ENCODE data around the gene MPV17L2. TPM values are rescaled to one million over a fixed set of nuclear protein-coding genes. Genes with fewer than 3 reads are reported as not detected.

Gene MPV17L2
- total RNA-seq, 2 experiments from 2014 or later: 9.2 to 10.9 TPM

DNA sequence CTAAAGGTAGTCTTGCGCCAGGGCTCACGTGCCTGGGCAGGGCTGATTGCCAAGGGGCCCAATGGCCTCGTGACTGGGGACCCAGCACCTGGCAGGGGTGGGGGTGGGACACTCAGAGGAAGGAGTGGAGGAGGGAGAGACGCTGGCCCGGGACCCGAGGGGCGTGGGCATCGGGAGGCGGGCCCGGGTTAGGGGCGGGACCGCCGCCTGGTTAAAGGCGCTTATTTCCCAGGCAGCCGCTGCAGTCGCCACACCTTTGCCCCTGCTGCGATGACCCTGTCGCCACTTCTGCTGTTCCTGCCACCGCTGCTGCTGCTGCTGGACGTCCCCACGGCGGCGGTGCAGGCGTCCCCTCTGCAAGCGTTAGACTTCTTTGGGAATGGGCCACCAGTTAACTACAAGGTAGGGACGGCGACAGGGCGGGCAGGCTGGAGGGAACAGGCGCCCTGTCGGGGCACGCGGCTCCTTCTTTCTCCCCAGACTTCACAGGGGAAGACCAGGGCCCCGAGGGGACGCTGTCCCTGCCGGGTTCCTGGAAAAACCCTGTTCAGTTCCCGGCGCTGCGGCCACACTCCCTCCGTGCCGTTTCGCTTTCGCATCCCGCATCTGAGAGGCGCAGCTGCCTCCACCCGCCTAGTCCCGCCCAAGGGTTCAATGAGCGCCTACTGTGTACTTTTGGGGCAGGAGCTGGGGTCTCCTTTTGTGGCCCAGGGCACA, 19.3 kb upstream of the MPV17L2 start, which contains the start of gene IFI30:
Gene IFI30 (plus strand): TSS at position 242 of the 717 bp plus-strand sequence. CDS start 29 bp downstream, at position 271.
- peaks cover 29% of the 10 kb centered on the region for H3K4me1 Mint-ChIP-seq (ENCODE audit: low read depth)
- peak within 1 kb of the TSS; percentile 86 for H3K27ac Mint-ChIP-seq
- H3K9me3 Mint-ChIP-seq (ENCODE audit: insufficient read depth): no peaks in the 10 kb centered on the region
- H3K36me3 Mint-ChIP-seq (ENCODE audit: low read depth): peaks cover 28% of the 10 kb centered on the region
- peak; percentile 83 for ATAC-seq
- peak; percentile 72 for DNase-seq
- ChIA-PET CTCF (interaction anchor here (0.7 to 1.3 kb wide), 6 partner anchors 8 to 61 kb away, joined by 3 to 10 read pairs (median 3); partner anchors contain the start of genes MPV17L2 and PIK3R2), POLR2A (interaction anchor here (0.5 to 1.2 kb wide), 3 partner anchors 16 to 266 kb away, joined by 3 to 4 read pairs (median 3); no protein-coding TSS in a partner anchor)
- no peaks in the 10 kb centered on the region for H3K27me3 Mint-ChIP-seq (ENCODE audit: low read depth)
- peak within 1 kb of the TSS; percentile 89 for H3K4me3 Mint-ChIP-seq

- H3K36me3 Mint-ChIP-seq (ENCODE audit: low read depth): peaks cover 31% of the 10 kb centered on the region
- no peak overlapping the region for H3K27ac Mint-ChIP-seq
- DNase-seq (no peak), ATAC-seq (no peak)
- peak overlapping the region; percentile 89 for H3K4me3 Mint-ChIP-seq
- POLR2A ChIA-PET: no interaction called here
- H3K27me3 Mint-ChIP-seq (ENCODE audit: low read depth): no peaks in the 10 kb centered on the region
- CTCF ChIA-PET: interaction anchor here (0.6 to 1.5 kb wide), 3 partner anchors 13 to 154 kb away, joined by 3 read pairs; no protein-coding TSS in a partner anchor
- peaks cover 29% of the 10 kb centered on the region for H3K4me1 Mint-ChIP-seq (ENCODE audit: low read depth)
- H3K9me3 Mint-ChIP-seq (ENCODE audit: insufficient read depth): no peaks in the 10 kb centered on the region
Measured at GRCh38 chr19:18174983-18175382, 18.0 kb upstream of the MPV17L2 start.

- ChIA-PET POLR2A (no interaction called here), CTCF (interaction anchor here (1.2 to 1.5 kb wide), 2 partner anchors 15 to 75 kb away, joined by 5 read pairs; no protein-coding TSS in a partner anchor)
- Mint-ChIP-seq H3K4me1 (ENCODE audit: low read depth) (peaks cover 29% of the 10 kb centered on the region), H3K27me3 (ENCODE audit: low read depth) (no peaks in the 10 kb centered on the region), H3K9me3 (ENCODE audit: insufficient read depth) (no peaks in the 10 kb centered on the region), H3K4me3 (no peak overlapping the region), H3K27ac (no peak overlapping the region), H3K36me3 (ENCODE audit: low read depth) (peaks cover 31% of the 10 kb centered on the region)
- ATAC-seq (no peak), DNase-seq (no peak)
Measured at GRCh38 chr19:18176367-18177310, 16.4 kb upstream of the MPV17L2 start.

GRCh38 chr19:18179957-18180356, 13.1 kb upstream of the MPV17L2 start:
- CTCF ChIA-PET: interaction anchor here (1.4 to 1.8 kb wide), 2 partner anchors 72 to 208 kb away, joined by 3 to 6 read pairs; no protein-coding TSS in a partner anchor
- H3K9me3 Mint-ChIP-seq (ENCODE audit: insufficient read depth): no peaks in the 10 kb centered on the region
- H3K4me3 Mint-ChIP-seq: no peak overlapping the region
- POLR2A ChIA-PET: no interaction called here
- peaks cover 7% of the 10 kb centered on the region for H3K4me1 Mint-ChIP-seq (ENCODE audit: low read depth)
- H3K27me3 Mint-ChIP-seq (ENCODE audit: low read depth): no peaks in the 10 kb centered on the region
- peaks cover 25% of the 10 kb centered on the region for H3K36me3 Mint-ChIP-seq (ENCODE audit: low read depth)
- no peak for ATAC-seq
- no peak overlapping the region for H3K27ac Mint-ChIP-seq
- DNase-seq: no peak

DNA sequence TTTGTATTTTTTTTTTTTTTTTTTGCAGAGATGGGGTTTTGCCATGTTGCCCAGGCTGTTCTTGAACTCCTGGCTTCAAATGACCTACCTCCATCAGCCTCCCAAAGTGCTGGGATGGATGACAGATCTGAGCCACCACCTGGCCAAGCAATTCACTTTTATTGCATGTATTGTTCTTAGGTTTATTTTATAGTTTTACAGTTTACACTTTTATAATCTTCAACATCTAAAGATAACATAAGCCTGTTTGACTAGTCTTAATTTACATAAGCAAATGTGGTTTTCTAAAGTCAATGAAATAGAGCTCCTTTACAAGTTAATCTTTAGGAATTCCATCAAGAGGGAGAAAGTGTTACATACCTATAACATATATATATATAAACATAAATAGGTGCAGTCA, 9.5 kb upstream of the MPV17L2 start:
- CTCF ChIA-PET: interaction anchor here (1.3 kb wide), 1 partner anchor 69 kb away, joined by 3 read pairs; no protein-coding TSS in a partner anchor
- peaks cover 4% of the 10 kb centered on the region for H3K36me3 Mint-ChIP-seq (ENCODE audit: low read depth)
- POLR2A ChIA-PET: interaction anchor here (1.2 kb wide), 1 partner anchor 9 kb away, joined by 5 read pairs; the partner anchor contains the start of gene MPV17L2
- no peak overlapping the region for H3K4me3 Mint-ChIP-seq
- DNase-seq (no peak), ATAC-seq (no peak)
- no peaks in the 10 kb centered on the region for H3K4me1 Mint-ChIP-seq (ENCODE audit: low read depth)
- no peaks in the 10 kb centered on the region for H3K27me3 Mint-ChIP-seq (ENCODE audit: low read depth)
- H3K27ac Mint-ChIP-seq: no peak overlapping the region
- H3K9me3 Mint-ChIP-seq (ENCODE audit: insufficient read depth): no peaks in the 10 kb centered on the region

- no peak for DNase-seq
- ChIA-PET POLR2A (interaction anchor here (1.5 kb wide), 1 partner anchor 95 kb away, joined by 3 read pairs; no protein-coding TSS in a partner anchor), CTCF (interaction anchor here (0.7 to 1.4 kb wide), 3 partner anchors 94 to 239 kb away, joined by 3 to 5 read pairs (median 4); no protein-coding TSS in a partner anchor)
- Mint-ChIP-seq H3K27ac (no peak overlapping the region), H3K4me3 (no peak overlapping the region), H3K27me3 (ENCODE audit: low read depth) (no peaks in the 10 kb centered on the region), H3K4me1 (ENCODE audit: low read depth) (no peaks in the 10 kb centered on the region), H3K9me3 (ENCODE audit: insufficient read depth) (no peaks in the 10 kb centered on the region), H3K36me3 (ENCODE audit: low read depth) (no peaks in the 10 kb centered on the region)
- no peak for ATAC-seq
Measured at GRCh38 chr19:18185538-18185937, 7.5 kb upstream of the MPV17L2 start.

DNA sequence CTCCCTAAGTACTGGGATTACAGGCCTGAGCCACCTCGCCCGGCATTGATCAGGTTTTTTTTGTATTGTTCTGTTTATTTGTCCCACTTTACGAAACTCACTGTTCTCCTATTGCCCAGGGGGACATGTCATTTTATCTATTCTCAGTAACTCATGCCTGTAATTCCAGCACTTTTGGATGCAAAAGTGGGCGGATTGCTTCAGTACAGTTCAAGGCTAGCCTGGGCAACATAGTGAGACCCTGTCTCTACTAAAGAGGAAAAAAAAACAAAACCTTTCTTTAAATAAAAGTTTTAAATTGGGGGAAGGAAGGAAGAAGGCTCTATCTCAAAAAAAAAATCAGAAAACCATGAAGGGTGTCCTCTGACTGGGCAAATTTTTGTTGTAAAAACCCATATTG, 2.7 kb upstream of the MPV17L2 start:
- no peak for DNase-seq
- no peak for ATAC-seq
- Mint-ChIP-seq H3K4me1 (ENCODE audit: low read depth) (peaks cover 26% of the 10 kb centered on the region), H3K27me3 (ENCODE audit: low read depth) (no peaks in the 10 kb centered on the region), H3K9me3 (ENCODE audit: insufficient read depth) (no peaks in the 10 kb centered on the region), H3K27ac (no peak overlapping the region), H3K4me3 (no peak overlapping the region), H3K36me3 (ENCODE audit: low read depth) (peaks cover 3% of the 10 kb centered on the region)
- ChIA-PET CTCF (interaction anchor here (5.4 kb wide), 1 partner anchor 13 kb away, joined by 49 read pairs; the partner anchor contains the start of gene RAB3A), POLR2A (interaction anchor here (1.2 kb wide), 1 partner anchor 16 kb away, joined by 3 read pairs; no protein-coding TSS in a partner anchor)

GRCh38 chr19:18191640-18192062, 1.4 kb upstream of the MPV17L2 start:
- peak overlapping the region; percentile 93 for H3K27ac Mint-ChIP-seq
- POLR2A ChIA-PET: interaction anchor here (1.0 to 1.9 kb wide), 4 partner anchors 9 to 89 kb away, joined by 3 to 7 read pairs (median 6); partner anchors contain the start of genes JUND and RAB3A
- no peak for DNase-seq
- H3K4me1 Mint-ChIP-seq (ENCODE audit: low read depth): peaks cover 26% of the 10 kb centered on the region
- H3K4me3 Mint-ChIP-seq: peak overlapping the region; percentile 90
- H3K9me3 Mint-ChIP-seq (ENCODE audit: insufficient read depth): no peaks in the 10 kb centered on the region
- H3K27me3 Mint-ChIP-seq (ENCODE audit: low read depth): no peaks in the 10 kb centered on the region
- CTCF ChIA-PET: interaction anchor here (0.7 to 5.4 kb wide), 21 partner anchors 10 to 225 kb away, joined by 3 to 55 read pairs (median 5); partner anchors contain the start of genes IFI30, JUND, LSM4 and PIK3R2
- no peak for ATAC-seq
- peaks cover 8% of the 10 kb centered on the region for H3K36me3 Mint-ChIP-seq (ENCODE audit: low read depth)

- Mint-ChIP-seq H3K4me1 (ENCODE audit: low read depth) (peaks cover 26% of the 10 kb centered on the region), H3K9me3 (ENCODE audit: insufficient read depth) (no peaks in the 10 kb centered on the region), H3K4me3 (peak overlapping the region; percentile 90), H3K27ac (peak overlapping the region; percentile 93), H3K36me3 (ENCODE audit: low read depth) (peaks cover 8% of the 10 kb centered on the region), H3K27me3 (ENCODE audit: low read depth) (no peaks in the 10 kb centered on the region)
- no peak for ATAC-seq
- ChIA-PET CTCF (interaction anchor here (0.6 to 5.4 kb wide), 19 partner anchors 10 to 334 kb away, joined by 3 to 55 read pairs (median 7); partner anchors contain the start of genes IFI30, JUND, PIK3R2 and RAB3A), POLR2A (interaction anchor here (0.6 to 3.2 kb wide), 4 partner anchors 10 to 130 kb away, joined by 3 to 14 read pairs (median 4); partner anchors contain the start of genes JUND and LSM4)
- DNase-seq: no peak
Measured at GRCh38 chr19:18193388-18194180, 566 bp downstream of the MPV17L2 start.

- H3K36me3 Mint-ChIP-seq (ENCODE audit: low read depth): peaks cover 8% of the 10 kb centered on the region
Measured at GRCh38 chr19:18194181-18194530, 1.1 kb downstream of the MPV17L2 start.

More at GRCh38 chr19:18194181-18194530, 1.1 kb downstream of the MPV17L2 start:
- H3K27me3 Mint-ChIP-seq (ENCODE audit: low read depth): no peaks in the 10 kb centered on the region
- H3K9me3 Mint-ChIP-seq (ENCODE audit: insufficient read depth): no peaks in the 10 kb centered on the region
- no peak for ATAC-seq
- DNase-seq: no peak
- peaks cover 26% of the 10 kb centered on the region for H3K4me1 Mint-ChIP-seq (ENCODE audit: low read depth)
- peak overlapping the region; percentile 93 for H3K27ac Mint-ChIP-seq
- H3K4me3 Mint-ChIP-seq: peak overlapping the region; percentile 90
- ChIA-PET CTCF (interaction anchor here (4.2 to 5.4 kb wide), 2 partner anchors 10 to 85 kb away, joined by 38 to 49 read pairs; partner anchors contain the start of genes JUND and RAB3A), POLR2A (interaction anchor here (1.1 to 3.2 kb wide), 2 partner anchors 87 to 129 kb away, joined by 3 to 14 read pairs; partner anchors contain the start of genes JUND and LSM4)

Data from activated CD8-positive, alpha-beta T cell treated with anti-CD3 and anti-CD28 coated beads, Interleukin-2, amount 10 ng/mL, durations not matched to agents 7 days and 5 days (primary cell).